ENCODE measurements around the gene NACC2. TPM values are rescaled to one million over a fixed set of nuclear protein-coding genes. Genes with fewer than 3 reads are reported as not detected.

Gene NACC2
- total RNA-seq, 1 experiment from 2014 or later: 62.0 TPM

DNA sequence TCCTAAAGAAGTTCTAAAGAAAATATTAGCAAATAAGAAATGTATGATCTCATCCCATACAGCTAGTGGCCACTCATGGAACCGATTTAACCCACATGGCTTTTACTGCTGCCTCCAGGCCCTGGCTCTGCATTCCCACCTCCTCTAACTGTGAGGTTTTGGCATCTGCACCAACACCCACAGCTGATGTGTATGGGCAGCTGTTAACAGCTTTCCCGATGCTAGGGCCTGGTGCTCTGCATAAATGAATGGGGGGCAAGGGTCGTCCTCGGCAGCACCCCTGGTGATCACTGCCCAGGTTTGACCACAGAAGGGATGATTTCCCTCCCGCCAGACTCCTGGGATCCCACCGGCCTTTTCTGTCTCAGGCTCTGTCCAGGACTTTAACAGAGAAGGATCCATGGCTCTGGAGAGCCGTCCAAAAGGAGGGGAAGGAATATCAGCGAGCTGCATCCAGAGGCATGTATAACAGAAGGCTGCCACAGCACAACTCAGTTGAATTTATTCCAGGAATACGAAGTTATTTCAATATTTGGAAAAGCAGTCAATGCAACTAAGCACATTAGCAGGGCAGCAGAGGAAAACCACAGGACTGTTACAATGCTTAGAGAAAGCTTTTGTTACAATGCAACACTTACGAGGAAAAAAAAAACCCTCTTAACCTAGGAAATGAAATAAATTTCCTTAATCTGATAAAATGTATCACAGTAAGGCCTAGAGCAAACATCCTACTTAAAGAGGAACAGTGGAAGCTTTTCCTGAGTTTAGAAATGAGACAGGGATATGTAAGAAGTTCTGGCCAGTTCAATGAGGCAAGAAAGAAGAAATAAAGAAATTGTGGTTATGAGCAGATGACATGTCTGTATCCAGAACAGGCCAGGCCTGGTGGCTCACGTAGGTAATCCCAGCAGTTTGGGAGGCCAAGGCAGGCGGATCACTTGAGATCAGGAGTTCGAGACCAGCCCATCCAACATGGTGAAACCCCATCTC, 63.1 kb downstream of the NACC2 start:
- no peaks in the 10 kb centered on the region; the same call in 1 of the 2 replicates for H3K4me1 ChIP-seq (ENCODE audit: control insufficient read depth, insufficient read depth, low read length)
- no peak overlapping the region for H3K4me3 ChIP-seq (ENCODE audit: low read depth in 2 of 2, low read length in 2 of 2)
- no peaks in the 10 kb centered on the region for H3K27me3 ChIP-seq (ENCODE audit: control insufficient read depth, insufficient read depth, low read length)
- H3K36me3 ChIP-seq (ENCODE audit: control insufficient read depth, insufficient read depth, low read length): no peaks in the 10 kb centered on the region; the same call in 1 of the 2 replicates
- no peak overlapping the region for H3K27ac ChIP-seq (ENCODE audit: low read length)
- DNase-seq (ENCODE audit: low read depth, low spot score) (no peak), ATAC-seq (no peak)
- BruUV-seq (replicated peaks): no TSS peak
- ChIA-PET POLR2A (no interaction called here), CTCF (interaction anchor here (0.7 kb wide), 1 partner anchor 20 kb away, joined by 3 read pairs; no protein-coding TSS in a partner anchor)
- TF ChIP-seq, protein P1, sequence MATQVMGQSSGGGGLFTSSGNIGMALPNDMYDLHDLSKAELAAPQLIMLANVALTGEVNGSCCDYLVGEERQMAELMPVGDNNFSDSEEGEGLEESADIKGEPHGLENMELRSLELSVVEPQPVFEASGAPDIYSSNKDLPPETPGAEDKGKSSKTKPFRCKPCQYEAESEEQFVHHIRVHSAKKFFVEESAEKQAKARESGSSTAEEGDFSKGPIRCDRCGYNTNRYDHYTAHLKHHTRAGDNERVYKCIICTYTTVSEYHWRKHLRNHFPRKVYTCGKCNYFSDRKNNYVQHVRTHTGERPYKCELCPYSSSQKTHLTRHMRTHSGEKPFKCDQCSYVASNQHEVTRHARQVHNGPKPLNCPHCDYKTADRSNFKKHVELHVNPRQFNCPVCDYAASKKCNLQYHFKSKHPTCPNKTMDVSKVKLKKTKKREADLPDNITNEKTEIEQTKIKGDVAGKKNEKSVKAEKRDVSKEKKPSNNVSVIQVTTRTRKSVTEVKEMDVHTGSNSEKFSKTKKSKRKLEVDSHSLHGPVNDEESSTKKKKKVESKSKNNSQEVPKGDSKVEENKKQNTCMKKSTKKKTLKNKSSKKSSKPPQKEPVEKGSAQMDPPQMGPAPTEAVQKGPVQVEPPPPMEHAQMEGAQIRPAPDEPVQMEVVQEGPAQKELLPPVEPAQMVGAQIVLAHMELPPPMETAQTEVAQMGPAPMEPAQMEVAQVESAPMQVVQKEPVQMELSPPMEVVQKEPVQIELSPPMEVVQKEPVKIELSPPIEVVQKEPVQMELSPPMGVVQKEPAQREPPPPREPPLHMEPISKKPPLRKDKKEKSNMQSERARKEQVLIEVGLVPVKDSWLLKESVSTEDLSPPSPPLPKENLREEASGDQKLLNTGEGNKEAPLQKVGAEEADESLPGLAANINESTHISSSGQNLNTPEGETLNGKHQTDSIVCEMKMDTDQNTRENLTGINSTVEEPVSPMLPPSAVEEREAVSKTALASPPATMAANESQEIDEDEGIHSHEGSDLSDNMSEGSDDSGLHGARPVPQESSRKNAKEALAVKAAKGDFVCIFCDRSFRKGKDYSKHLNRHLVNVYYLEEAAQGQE (IDR thresholded peaks at IDR 0.05; ENCODE audit: insufficient read depth in 1 of 2, low read depth in 2 of 2, low read length in 1 of 2): no peak
- TF ChIP-seq SIN3A (IDR thresholded peaks at IDR 0.05; ENCODE audit: borderline replicate concordance, insufficient read depth, low read depth, low read length): no peak
- TF ChIP-seq, protein P2, sequence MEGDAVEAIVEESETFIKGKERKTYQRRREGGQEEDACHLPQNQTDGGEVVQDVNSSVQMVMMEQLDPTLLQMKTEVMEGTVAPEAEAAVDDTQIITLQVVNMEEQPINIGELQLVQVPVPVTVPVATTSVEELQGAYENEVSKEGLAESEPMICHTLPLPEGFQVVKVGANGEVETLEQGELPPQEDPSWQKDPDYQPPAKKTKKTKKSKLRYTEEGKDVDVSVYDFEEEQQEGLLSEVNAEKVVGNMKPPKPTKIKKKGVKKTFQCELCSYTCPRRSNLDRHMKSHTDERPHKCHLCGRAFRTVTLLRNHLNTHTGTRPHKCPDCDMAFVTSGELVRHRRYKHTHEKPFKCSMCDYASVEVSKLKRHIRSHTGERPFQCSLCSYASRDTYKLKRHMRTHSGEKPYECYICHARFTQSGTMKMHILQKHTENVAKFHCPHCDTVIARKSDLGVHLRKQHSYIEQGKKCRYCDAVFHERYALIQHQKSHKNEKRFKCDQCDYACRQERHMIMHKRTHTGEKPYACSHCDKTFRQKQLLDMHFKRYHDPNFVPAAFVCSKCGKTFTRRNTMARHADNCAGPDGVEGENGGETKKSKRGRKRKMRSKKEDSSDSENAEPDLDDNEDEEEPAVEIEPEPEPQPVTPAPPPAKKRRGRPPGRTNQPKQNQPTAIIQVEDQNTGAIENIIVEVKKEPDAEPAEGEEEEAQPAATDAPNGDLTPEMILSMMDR (IDR thresholded peaks at IDR 0.05): no peak
- TF ChIP-seq TCF7L2 (IDR thresholded peaks at IDR 0.05; ENCODE audit: low read depth, low read length): no peak
- TF ChIP-seq POLR2AphosphoS5 (IDR thresholded peaks at IDR 0.05; ENCODE audit: low read depth, low read length): no peak
- intact Hi-C loops (cut with micrococcal nuclease; ENCODE audit: unreplicated experiment) (no loop called here), in situ Hi-C loops (cut with HindIII; ENCODE audit: low pct_unique_long_range_greater_than_20kb, low sequenced_read_pairs) (no loop called here)
- no peaks in the 10 kb centered on the region for H3K9me3 ChIP-seq (ENCODE audit: control insufficient read depth, insufficient read depth, low read depth, low read length)

DNA sequence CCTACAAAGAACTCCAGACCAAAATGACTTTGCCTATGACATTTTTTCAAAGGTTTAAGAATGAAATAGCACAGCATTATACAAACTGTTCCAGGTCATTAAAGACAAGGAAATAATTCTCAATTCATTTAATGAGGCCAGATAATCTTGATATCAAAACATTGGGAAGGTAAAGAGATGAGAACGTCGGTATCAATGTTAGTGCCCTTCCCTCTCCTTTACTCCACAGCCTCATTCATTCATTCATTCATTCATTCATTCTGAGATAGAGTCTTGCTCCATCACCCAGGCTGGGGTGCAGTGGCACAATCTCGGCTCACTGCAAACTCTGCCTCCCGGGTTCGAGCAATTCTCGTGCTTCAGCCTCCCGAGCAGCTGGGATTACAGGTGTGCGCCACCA, 64.0 kb downstream of the NACC2 start:
- in situ Hi-C loops (cut with HindIII; ENCODE audit: low pct_unique_long_range_greater_than_20kb, low sequenced_read_pairs) (no loop called here), intact Hi-C loops (cut with micrococcal nuclease; ENCODE audit: unreplicated experiment) (no loop called here)
- ChIA-PET POLR2A (no interaction called here), CTCF (no interaction called here)
- no peak for ATAC-seq
- no peak overlapping the region for H3K4me3 ChIP-seq (ENCODE audit: low read depth in 2 of 2, low read length in 2 of 2)
- no peaks in the 10 kb centered on the region; the same call in 1 of the 2 replicates for H3K36me3 ChIP-seq (ENCODE audit: control insufficient read depth, insufficient read depth, low read length)
- H3K4me1 ChIP-seq (ENCODE audit: control insufficient read depth, insufficient read depth, low read length): no peaks in the 10 kb centered on the region; the same call in 1 of the 2 replicates
- no peaks in the 10 kb centered on the region for H3K27me3 ChIP-seq (ENCODE audit: control insufficient read depth, insufficient read depth, low read length)
- H3K9me3 ChIP-seq (ENCODE audit: control insufficient read depth, insufficient read depth, low read depth, low read length): no peaks in the 10 kb centered on the region
- TF ChIP-seq, protein P1 (IDR thresholded peaks at IDR 0.05; ENCODE audit: insufficient read depth in 1 of 2, low read depth in 2 of 2, low read length in 1 of 2): no peak
- TF ChIP-seq TCF7L2 (IDR thresholded peaks at IDR 0.05; ENCODE audit: low read depth, low read length) (no peak), POLR2AphosphoS5 (IDR thresholded peaks at IDR 0.05; ENCODE audit: low read depth, low read length) (no peak), SIN3A (IDR thresholded peaks at IDR 0.05; ENCODE audit: borderline replicate concordance, insufficient read depth, low read depth, low read length) (no peak)
- TF ChIP-seq, protein P2 (IDR thresholded peaks at IDR 0.05): no peak
- no peak for DNase-seq (ENCODE audit: low read depth, low spot score)
- no TSS peak for BruUV-seq (replicated peaks)
- H3K27ac ChIP-seq (ENCODE audit: low read length): no peak overlapping the region
